ENCODE data around the gene SYT6.

DNA sequence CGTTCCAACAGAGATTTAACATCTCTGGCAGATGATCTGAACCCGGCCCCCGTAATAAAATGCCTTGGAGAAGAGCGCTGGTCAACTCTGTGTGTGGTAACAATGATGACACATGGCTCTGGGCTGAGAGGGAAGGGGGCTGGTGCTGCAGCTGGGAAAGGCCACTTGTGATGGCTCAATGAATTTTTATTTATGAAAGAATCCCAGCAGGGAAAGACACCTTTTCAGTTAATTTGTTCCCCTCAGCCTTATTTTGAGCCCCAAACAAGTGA is 59.4 kb downstream of the SYT6 start:
- no peak for TF ChIP-seq TAF1 (IDR thresholded peaks at IDR 0.05; ENCODE audit: low read depth, low read length)
- TF ChIP-seq POLR2A (IDR thresholded peaks at IDR 0.05; ENCODE audit: low read depth, low read length) = no peak
